ENCODE results near the gene GALNT3.

GALNT3 gene

DNA sequence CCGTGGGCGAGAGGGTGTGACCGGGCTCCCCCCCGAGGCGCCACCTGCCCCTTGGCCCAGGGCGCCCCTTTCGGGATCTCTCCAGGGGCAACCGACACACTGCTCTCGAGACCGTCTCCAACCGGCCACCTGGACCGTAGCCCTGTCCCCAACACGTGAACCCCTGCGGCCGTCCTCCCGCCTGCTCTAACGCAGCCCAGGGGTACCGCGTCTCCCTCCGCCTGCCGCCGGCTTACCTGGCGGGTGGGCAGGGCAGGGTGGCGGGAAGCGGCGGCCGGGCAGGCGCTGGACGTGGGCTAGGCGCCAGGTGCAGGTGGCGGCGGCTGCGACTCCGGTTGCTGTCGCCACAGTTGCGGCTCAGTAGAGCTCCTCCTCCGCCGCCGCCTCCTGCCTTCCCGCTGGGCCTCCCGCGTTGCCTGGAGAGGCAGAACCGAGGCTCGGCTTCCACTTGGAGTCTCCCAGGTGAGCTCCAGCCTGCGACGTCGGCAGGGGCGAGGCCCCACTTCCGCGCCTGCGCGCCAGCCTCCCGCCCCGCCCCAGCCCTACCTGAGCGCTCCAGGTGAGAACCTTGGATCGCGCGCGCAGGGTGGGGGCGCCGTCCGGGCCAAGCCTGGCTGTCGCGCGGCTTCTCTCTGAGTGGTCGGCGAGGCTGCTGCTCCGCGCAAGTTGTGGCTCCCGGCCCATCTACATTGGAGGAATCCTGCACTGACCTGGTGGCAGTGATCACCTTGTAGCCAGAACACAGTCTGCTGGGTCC is at the start of gene GALNT3:
GALNT3 (minus strand) TSS at position 469 of the 757 bp plus-strand sequence. CDS start 23,547 bp downstream, outside the sequence.
- peak; percentile 35 for DNase-seq

DNA sequence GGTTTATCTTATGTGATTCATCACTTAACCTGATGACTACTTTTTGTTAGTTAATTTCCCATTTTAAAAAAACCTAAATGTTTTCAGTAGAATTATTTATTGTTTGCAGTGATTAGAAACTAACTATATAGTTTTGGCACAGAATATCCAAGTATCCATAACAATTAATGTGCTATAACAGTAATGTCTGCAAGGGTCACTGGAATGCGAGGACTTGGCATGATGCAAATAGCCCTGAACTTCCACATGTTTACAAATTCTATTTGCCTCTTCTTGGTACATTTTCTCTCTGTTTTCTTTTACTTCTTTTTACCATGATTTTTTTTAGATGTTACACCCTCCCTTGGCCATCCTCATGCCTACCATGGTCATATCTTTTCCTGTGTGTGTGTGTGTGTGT is 49.3 kb upstream of the GALNT3 start:
- no peak for DNase-seq

DNA sequence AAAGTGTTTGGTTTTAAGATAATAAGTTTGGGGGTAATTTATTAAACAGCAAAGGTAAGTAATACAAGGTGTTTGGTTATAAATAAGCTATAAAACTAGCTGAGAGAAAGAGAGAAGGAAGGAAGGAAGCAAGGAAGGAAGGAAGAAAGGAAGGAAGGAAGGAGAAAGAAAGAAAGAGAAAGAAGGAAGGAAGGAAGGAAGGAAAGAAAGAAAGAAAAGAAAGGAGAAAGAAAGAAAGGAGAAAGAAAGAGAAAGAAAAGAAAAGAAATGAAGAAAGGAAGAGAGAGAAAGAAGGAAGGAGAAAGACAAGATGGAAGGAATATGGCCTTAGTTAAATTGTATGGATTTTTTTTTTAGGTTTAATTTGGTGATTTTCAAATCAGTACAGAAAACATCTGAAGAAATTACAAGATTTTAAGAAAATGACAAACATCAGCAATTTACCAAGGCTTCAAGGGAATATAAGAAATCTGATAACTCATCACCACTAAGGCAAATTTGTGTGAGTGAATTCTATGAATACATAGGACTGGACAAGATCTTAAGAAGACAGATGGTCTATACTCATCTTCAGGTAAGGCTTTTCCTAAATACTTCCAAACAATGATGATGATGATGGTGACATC is 46.4 kb upstream of the GALNT3 start:
- DNase-seq: no peak

DNA sequence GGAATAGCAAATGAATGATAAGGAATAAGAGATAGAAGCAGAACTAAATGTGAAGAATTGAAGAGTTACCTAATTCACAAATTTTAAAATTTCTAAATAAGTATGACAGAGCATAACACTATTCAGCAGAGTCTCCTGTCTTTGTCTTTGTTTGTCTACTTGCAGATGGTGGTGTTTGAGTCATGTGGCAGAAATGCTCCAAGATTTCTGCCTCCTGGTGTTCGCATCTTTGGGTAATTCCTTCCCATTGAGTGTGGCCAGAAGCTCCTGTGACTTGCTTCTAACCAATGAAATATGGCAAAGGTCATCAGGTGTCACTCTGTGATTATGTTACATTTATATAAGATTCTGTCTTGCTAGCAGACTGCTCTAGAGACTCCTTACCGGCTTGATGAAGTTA is 45.6 kb upstream of the GALNT3 start:
- DNase-seq: no peak

DNA sequence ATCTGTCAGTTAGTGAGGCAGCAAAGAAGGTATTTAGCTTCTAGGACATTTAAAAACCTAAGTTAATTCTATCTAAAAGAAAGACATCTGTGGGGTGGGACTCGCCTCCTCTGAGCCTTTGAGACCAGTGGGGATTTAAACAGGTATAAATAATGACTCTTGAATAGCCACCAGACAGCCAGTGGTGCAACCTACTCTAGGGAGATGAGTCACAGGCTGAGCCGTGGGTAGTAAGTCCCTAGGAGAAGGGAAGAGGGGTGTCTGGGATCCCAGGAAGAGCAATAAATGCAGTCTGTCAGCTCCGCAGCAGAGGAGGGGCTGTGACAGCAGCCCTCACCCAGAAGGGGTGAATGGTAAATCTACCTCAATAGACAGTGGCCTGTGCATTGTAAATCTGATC is 43.1 kb upstream of the GALNT3 start:
- no peak for DNase-seq

DNA sequence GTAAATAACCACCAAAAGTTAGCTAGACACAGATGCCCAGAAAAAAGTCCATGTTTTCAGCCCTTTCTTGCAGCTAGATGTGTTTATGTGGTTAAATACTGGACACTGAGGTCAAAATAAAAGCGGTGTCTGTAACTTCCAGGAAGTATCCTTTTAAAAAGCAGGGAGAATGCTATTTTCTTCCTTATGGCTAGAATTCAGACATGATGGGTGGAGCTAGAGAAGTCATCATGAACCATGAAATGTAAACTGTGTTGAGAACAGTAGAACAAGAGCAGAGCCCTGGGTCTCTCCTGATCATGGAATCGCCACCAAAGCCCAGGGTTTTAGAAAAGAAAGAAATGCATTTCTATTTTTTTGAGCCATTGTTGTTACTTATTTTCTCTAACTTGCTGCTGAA is 41.3 kb upstream of the GALNT3 start:
- DNase-seq: no peak

DNA sequence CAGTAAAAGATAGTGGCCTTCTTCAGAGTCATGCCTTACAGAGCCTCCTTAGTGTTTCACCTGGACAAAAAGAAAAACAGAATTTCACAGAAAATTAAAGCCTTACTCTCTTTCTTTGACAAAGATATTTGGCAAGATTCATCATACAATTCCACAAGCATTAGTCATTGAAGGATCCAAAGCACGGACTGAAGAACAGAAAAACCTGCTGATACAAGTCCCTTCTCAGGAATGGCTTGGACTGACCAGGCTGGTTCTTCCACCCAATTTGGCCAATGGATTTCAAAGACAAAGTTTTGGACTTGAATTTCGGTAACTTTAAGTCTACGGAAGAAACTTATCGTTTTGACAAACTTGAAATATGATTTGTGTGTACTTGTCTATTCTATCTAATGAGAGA is 39.1 kb upstream of the GALNT3 start:
- DNase-seq: no peak

DNA sequence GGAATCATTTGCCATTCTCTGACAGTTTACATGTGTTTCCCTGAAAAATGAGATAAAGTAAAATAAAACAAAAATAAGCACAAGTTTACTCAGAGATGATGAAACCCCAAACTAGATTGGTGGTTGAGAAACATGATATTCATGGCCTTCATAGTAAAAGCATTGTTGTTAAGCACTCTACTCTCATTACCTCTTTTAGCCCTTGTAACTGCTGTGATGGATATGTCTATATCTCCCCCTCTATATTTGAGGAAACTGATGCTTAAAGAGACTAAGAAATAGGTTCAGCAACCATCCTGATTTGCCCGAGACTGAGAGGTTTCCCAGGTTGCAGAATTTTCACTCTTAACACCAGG is 33.9 kb upstream of the GALNT3 start:
- DNase-seq: no peak

DNA sequence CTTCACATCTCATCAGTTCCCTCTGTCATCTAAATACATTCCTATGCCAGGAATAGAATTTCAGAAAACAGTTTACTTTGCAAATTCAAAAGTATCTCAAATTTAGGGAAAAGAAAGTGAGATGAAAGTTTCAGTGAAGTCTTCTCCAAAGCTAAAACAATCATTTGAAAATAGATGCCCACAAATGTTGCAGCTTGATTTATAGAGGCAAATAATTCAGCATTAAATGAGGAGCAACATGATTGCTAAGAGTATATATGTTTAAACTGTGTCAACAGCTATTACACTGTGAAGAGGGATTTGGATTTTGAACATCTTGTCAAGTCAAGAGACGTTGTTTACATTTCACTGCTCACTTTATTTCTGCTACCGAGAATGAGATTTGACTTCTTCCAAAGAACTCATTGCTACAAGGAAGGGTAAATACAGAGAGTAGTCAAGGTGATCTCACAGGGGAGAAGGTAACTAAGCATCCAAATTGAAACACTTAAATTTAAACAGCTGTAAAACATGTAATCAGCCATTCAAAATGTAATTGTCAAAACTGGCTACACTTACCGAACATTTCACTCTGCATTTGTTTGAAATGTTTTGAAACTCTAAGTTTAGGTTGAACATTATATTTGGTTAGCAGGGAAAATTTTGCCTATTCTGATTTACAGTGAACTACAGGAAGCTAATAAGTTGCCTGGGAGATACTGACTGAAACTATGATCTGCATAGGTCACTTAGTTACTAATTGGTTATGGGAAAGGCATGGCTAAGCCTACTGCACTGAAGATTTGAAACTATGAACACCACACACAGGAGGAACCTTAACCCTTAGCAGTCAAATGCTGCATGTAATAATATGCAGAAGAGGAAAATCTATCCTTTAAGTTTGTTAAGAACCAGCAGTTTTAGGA is 33.2 kb upstream of the GALNT3 start:
- no peak for DNase-seq

DNA sequence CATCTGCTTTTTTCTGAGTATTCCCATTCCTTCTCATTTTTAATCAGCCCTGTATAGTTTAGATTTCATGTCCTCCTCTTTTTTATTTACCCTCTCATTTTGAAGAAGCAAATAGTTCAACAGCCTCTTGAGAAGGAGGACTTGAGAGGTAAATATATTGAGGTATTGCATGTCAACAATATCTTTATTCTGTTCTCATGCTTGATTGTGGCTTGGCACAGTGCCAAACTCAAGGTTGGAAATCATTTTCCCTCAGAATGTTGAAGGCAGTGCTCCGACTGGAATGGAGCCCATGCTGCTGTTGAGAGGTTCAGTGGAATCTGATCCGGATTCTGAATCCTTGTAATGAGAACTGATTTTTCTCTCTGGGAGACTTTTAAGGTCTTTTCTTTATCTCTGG is 31.0 kb upstream of the GALNT3 start:
- DNase-seq: no peak

DNA sequence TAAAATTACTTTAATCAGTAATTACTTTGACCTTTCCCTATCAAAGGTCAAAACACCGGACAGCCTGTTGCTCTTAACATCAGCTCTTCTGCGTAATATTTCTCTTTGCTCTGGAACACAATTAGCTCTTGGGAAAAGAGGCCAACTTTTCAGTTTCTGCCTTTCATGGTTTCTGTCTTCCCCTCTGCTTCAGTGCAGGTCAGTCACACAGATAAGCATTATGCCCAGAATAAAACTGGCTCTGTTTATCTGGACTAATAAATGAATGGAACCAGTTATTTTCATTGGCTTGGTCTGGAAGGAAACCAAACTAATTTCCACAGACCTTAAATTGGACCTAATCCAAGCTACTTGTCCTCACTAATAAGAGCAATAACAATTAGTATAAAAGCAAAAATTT is 26.2 kb upstream of the GALNT3 start:
- DNase-seq: no peak

DNA sequence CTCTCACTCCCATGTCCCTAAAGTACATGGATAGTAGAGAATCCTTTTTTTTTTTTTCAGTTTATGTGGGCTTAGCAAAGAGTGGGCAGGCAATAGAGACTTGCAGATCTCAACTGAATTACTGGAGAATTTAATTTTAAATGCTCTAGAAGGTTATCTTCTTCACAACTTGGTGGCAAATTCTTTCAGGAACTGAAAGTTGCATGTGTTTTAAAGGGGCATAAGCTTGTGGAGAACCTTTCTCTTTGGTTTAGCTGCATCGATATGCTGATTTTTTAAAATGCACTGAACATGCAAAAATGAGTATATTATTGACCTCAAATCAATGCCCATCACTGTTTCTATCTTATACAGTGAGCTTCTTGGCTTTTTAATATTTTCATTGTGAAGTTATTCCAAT is 24.9 kb upstream of the GALNT3 start:
- DNase-seq: no peak

DNA sequence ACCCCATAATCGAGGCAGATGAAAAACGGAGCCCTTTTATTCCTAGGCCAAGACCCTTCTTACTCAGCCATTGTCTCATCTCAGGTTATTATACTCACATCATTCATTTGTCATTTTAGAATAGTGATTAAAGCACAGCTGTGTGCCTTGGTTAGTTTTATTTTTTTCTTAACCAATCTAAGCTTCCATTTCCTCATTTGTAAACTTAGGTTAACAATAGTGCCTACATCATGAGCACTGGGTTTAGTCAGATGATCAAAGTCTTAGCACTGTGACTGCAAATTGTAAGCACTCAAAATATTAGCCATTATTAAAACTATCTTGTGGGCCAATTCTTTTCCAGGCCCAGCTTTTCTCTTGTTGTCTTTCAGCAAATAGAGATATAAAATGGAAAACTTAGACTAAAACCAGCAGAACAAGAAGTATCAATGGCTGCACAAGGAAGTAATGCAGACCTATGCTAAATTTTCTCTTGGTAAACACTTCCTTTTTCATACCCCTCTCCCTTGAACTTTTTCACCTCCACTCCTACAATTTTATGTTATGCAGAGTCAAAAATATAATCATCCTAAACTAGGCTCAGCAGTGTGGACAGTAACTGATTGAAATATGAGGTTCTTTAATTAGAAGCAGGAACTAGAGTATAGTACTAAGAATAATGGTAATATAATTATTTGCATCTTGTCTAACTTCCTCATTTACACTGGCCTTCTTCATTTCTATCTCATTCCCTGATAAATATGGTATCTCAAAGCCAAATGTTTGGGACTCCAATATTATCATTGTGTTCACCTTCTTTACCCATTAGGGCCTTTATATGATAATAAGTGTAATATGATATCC is 21.5 kb upstream of the GALNT3 start:
- DNase-seq: no peak

DNA sequence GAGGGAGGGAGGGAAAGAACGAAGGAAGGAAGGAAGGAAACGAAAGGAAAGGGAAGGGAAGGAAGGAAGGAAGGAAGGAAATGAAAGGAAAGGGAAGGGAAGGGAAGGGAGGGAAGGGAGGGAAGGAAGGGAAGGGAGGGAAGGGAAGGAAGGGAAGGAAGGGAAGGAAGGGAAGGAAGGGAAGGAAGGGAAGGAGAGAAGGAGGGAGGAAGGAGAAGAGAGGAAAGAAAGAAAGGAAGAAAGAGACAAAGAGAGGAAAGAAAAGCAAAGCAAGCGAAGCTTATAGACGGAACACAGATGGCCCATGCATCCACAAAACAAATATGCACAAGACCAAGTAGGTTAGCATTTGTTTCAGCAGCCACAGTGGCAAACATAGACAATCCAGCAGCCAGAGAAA is 20.4 kb upstream of the GALNT3 start:
- DNase-seq: no peak

DNA sequence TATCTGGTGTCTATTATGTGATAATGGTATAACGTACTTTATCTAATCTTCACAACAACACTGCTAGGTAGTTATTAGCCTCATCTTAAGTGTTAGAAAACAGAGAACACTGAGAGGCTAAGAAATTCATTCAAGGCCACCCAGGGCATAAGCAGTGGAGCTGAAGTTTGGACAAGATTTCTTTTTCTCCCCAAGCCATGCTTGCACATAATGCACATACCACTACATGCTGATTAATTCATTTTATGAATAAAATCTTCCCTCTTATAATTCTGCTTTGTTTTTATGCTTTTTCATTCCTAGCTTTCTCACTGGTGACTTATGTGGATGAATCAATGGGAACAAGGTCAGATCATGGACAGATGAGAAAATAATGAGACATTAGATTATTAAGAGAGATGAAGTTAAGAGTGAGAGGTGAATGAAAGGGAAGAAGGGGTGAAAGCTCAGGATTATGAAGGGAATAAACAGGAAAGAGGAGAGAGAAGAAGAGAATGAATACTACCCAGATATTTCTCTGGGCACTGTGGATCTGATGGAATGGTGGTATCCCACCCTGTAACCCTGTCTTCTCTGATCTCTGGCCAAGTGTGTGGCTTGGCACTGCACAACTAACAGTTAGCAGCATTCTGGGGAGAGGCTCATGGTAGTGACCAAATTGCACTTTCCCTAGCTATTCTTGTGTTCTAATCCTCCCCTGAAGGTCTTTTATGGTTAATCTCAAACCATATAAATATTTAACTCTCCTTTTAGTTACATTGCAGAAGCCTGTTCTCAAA is 17.7 kb upstream of the GALNT3 start:
- no peak for DNase-seq

DNA sequence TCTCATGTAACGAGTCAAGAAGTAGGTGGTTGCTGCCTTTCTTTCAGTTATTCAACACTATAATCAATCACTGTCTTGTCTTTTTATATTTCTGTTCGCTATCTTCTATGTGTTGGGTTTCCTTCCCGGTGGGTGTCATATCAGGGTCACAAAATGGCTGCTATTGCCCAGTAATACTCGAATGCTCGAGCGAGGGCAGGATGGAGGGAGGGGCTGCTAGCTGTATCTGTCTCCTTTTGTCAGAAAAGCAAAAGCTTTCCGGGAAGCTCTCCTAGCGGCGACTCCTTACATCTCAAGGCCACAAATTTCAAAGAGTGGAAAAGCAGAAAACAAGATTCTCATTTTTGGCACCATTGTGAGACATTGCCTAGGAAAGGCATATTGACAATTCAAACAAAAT is 16.4 kb upstream of the GALNT3 start:
- DNase-seq: no peak

DNA sequence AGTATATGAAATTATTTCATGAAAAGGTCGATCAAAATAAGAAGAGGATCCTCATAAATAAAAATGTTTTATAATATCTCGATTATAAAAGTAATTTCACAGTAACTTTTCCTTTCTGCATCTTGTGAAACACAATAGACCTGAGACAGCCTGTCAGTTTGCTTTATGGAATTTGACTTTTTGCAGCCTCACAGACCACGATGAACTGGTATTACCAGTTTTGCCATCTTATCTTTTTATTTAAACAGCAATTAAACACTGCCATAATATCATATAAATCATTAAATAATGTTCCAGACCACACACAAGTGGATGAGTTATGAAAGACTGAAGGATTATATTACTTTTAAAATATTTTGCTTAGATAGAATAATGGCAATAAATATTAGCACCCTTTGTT is 10.7 kb upstream of the GALNT3 start:
- no peak for DNase-seq

DNA sequence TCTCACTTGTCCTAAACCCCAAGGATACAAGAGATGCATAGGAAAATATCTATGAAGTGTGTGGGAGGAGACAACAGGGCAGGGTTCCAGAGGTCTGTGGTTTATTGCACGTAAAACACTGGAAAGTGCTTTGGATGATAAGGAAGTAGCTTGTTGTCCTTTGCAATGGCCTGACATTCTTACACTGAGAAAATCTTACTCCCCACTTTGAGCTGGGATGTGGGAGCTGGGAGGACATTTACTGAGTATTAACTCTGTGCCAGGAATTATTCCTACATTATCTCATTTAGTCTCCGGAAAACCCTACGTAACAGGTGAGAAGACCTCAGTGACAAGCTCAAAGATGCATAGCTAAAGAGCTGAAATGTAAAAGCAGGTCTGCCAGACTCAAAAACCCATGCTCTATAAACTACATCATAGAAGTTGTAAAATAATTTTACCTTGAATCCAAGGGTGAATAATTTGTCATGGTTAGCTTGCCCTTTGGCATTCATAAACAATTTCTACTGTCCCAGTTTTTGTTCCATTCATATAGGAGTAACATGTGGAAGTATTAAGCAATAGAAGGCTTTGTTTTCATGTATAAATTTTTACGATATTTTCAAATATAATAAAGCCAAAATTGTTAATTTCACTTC is 9.2 kb upstream of the GALNT3 start:
- DNase-seq: no peak

DNA sequence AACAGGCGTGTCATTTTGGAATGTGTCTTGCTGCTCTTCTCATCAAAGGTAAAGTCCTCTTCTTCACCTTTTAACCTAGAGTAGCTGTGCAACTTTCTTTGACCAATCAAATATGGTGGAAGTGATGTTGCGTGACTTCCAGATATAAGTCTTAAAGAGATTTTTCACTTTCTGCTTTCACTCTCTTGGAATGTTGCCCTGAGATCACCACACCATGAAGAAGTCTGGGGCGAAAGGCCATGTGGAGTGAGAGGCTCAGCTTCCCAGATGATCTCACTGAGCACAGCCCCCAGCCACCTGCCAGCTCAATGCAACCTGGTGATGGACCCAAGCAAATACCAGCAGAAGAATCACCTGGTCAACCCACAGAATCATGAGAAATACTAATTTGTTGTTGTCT is 7.1 kb upstream of the GALNT3 start:
- no peak for DNase-seq

DNA sequence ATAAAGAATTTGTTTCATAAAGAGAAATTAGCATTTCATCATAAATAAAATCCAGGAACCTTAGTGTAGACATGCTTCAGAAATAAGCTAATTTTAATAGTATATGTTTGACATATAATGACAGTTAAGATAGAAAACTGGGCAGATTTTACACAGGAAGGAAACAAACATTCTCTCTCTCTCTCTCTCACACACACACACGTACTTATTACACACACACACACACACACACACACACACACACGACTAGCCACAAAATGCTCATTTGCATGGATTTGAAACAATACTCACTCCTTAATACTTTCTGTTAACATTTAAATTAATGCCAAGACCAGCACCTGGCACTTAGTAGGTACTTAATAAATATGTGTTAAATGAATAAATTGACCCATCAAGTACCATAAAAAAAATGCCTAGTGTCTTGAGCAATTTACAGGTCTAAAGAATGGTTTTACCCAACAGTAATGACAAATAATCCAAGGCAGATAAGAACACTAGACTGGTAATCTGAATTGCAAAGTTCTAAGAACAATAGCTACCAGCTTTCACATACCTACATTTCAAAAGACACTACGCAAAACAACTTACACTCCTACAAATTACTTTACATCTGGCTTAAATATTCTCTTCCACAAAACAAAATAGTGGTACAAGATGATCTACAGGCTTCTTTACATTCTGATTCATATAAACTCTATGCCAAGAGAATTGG is 2.9 kb upstream of the GALNT3 start:
- no peak for DNase-seq

DNA sequence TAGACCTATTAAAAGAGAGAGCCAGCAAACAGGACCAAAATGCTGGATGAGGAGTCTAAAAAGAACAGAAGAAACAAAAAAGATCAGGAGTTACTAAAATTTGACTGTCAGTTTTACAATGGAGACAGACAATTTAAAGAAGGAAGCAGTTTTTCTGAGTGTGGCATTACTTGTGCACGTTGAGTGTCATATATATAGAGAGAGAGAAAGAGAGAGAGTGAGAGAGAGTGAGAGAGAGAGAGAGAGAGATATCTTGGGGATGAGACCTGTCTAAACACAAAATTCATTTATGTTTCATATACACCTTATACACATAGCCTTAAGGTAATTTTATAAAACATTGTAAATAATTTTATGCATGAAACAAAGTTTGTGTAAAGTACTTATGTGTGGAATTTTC is 2.1 kb upstream of the GALNT3 start:
- DNase-seq: no peak
